ENCODE data around the gene QPCT.

- TF ChIP-seq POLR2AphosphoS5 (IDR thresholded peaks at IDR 0.05; ENCODE audit: low read depth, low read length) (no peak), TAF1 (IDR thresholded peaks at IDR 0.05; ENCODE audit: low read depth, low read length) (no peak)
Measured at GRCh38 chr2:37321029-37321682, 23.3 kb upstream of the QPCT start.

Measured in GM12891 (cell line).